Measurements from ENCODE around the gene TCF4.

GRCh38 chr18:55546851-55547704, 40.9 kb downstream of the TCF4 start:
- TF ChIP-seq POLR2AphosphoS5 (IDR thresholded peaks at IDR 0.05; ENCODE audit: low read depth, low read length): no peak
- TF ChIP-seq RFX5 (IDR thresholded peaks at IDR 0.05; ENCODE audit: low read length): no peak
- TF ChIP-seq RAD21 (IDR thresholded peaks at IDR 0.05; ENCODE audit: low read length): no peak
- TF ChIP-seq CTCF (IDR thresholded peaks at IDR 0.05): no peak
- no peak for TF ChIP-seq MXI1 (IDR thresholded peaks at IDR 0.05; ENCODE audit: low read depth, low read length)
- TF ChIP-seq GABPA (IDR thresholded peaks at IDR 0.05; ENCODE audit: low read depth): no peak
- TF ChIP-seq NRF1 (IDR thresholded peaks at IDR 0.05; ENCODE audit: low read depth, low read length): no peak
- TF ChIP-seq USF2 (IDR thresholded peaks at IDR 0.05; ENCODE audit: borderline replicate concordance, low read depth, low read length): no peak
- TF ChIP-seq TAF1 (IDR thresholded peaks at IDR 0.05; ENCODE audit: borderline replicate concordance, low read depth, low read length): no peak
- TF ChIP-seq FOXM1 (IDR thresholded peaks at IDR 0.05; ENCODE audit: low read depth): no peak
- no peak for TF ChIP-seq JUND (IDR thresholded peaks at IDR 0.05)
- TF ChIP-seq RXRA (IDR thresholded peaks at IDR 0.05; ENCODE audit: borderline replicate concordance, low read depth): no peak
- TF ChIP-seq NFIC (IDR thresholded peaks at IDR 0.05; ENCODE audit: borderline replicate concordance): no peak
- no peak for TF ChIP-seq MEF2A (IDR thresholded peaks at IDR 0.05; ENCODE audit: borderline replicate concordance, low read depth)
